T-helper 2 cell (primary cell): Measurements from ENCODE around the gene ADGRA1.

Source experiments
- DNase-seq, 5 experiments: peaks; one replicate each; pipeline versions ENCODE4 v3.0.0 to v3.0.0-alpha.2; 2012 to 2022

ADGRA1 gene

GRCh38 chr10:133076274-133077038, 11.3 kb upstream of the ADGRA1 start:
- no peak for DNase-seq

GRCh38 chr10:133079836-133080682, 7.7 kb upstream of the ADGRA1 start:
- DNase-seq, result no peak

- no peak for DNase-seq
These were observed 7.1 kb upstream of the ADGRA1 start for GRCh38 chr10:133080683-133081040.

- no peak for DNase-seq
These were observed 6.1 kb upstream of the ADGRA1 start for GRCh38 chr10:133081636-133082035.

GRCh38 chr10:133082685-133083421, 4.9 kb upstream of the ADGRA1 start:
- no peak for DNase-seq

- DNase-seq, result no peak
These were observed 4.2 kb upstream of the ADGRA1 start for GRCh38 chr10:133083422-133084100.

DNA sequence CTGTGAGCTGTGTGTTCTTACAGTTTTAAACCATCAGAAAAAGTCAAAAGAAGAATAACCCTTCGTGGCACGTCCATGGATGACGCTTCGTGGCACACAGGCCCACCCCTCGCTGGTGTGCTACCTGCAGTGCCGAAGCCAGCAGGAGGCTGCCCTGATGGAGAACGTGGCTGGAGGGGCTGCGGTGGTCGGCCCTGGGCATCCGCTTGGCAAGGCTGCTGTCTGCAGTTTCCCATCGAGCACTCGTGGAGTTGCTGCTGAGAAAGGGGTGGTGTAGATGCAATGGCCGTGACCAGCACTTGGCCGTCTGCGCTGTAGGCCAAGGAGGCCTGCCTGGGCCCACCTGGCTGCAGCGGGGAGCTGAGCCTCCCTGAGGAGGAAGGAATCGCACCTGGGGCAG, 3.2 kb upstream of the ADGRA1 start:
- no peak for DNase-seq

GRCh38 chr10:133085251-133086125, 2.2 kb upstream of the ADGRA1 start:
- DNase-seq, result no peak

DNA sequence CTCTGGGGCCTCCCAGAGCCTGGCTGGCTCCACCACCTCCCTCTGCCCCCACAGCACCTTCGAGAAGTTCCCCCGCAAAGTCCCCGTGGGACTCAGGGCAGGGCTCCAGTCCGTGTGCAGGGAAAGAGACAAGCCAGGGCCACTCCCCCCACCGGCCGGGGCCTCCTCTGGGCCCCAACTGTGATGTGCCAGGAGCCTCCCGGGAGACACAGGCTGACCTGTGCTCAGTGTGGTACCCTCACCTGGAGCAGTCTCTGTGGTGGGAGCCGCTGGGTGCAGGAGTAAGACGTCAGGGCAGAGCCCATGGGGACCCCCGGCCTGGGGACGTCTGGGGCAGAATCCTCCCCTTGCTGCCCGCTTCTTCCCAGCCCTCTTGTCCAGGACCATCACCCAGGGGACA, 1.5 kb upstream of the ADGRA1 start:
- DNase-seq, result no peak

DNA sequence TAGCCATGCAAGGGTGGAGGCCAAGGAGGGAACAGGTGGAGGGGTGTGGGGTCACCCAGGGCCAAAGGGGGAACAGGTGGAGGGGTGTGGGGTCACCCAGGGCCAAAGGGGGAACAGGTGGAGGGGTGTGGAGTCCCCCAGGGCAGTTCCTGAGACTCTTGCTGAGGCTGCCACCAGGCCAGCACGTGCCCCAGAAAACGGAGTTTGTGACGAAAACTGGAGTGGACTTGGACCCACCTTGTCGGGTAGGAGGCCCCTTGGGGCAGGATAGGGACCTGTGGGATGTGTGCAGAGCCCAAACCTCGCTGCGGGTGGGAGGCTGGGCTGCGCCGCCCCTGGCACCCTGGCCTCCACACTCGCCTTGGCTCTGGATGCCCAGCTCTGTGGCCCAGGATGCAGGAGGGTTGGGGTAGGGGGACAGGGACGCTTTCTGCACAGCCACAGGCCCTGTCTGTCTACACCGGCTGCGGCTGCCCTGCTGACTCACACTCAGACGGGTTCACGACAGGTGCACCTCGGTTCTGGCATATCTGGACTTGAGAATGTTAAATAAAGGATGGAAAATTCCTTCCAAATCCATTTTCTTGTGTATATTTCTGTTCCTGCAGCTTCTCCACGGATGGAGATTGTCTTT, 562 bp upstream of the ADGRA1 start:
- no peak for DNase-seq

DNA sequence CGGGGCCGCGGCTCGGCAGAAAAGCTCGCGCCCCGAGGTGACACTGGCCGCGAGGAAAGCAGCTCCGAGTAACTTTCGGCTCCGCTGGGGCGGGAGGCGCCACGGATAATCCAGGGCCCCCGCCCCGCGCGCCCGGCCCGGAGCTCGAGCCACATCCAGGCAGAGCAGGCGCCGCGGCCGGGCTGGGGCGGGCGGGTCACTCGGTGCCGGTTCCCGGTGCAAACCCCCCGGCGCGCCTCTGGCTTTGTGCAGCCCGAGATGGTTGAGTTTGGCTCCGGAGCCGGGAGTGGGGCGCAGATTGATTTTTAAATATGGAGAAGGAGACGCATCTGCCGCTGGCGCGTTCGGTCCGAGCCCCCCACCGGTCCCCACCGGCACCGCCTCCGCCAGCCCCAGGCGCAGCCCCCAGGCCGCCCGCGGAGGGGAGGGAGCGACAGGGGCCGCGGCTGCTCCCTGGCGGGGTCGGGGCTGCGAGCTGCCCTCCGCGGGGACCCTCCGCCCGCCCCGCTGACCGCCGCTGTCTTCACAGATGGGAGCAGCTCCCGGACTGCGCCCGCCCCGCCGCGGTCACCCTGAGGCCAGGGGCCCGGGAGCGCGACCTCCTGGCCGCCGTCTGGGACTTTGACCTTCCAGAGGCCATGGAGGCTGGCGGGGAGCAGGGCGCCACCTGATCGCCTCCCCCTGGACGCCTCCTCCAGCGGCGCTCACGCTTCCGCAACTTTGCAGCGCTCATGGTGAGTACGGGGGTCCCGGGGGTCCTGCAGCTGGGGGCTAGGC, 643 bp downstream of the ADGRA1 start:
- no peak for DNase-seq

DNA sequence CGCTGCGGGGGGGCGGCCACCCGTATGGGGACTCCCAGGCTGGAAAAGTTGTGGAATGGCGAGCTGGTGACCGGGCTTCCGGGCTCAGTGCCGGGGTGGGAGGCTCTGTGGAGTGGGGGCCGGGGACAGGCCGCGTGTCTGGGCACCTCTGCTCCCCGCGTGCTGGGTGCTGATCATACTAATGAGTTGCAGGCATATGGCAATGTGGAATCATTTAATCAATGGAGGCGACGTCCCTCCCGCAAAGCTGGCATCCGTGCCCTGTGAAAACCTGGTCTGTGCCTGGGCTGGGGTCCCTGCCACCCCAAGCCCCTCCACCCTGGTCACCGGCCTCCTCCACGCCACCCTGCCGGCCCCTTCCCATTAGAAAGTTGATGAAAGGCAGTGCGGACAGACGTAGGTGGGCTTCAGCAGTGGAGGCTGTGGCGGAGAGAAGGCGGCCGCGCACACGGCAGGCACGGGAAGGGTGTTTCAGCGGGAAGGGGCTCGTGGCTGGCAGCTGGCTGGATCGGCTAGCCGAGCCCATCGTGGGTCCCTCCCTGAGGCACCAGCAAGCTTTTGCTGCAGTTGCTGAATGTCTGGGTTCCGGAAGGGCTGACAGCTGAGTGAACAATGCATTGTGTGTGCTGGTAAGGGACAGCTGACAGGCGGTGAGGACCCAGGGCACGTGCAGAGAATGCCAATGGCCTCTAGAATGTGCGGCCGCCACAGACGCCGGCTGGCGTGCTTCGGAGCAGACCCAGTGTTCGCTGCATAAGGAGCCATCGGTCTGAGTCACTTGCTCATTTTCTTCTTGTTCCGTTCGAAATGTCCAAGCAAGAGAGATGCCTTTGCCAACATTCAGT, 1.5 kb downstream of the ADGRA1 start:
- no peak for DNase-seq

DNA sequence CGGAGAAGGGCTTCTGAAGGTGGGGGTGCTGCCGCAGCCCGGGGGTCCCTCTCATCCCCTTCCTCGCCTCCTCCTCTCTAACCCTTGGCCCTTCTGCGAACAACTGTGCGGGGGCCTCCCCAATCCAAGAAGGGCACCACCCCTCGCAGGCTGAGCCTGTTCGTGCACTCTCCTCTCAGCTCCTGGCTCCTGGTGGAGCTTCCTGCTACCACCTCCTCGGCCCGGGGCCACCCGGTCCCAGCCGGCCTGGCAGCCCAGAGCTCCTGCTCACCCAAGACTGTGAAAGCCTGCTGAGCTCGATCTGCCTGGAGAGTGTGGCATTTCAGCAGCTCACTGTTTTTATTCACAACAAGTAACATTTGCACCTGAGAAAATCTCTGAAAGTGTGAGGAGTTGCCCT, 2.4 kb downstream of the ADGRA1 start:
- no peak for DNase-seq

- no peak for DNase-seq
These were observed 2.9 kb downstream of the ADGRA1 start for GRCh38 chr10:133090654-133091053.

GRCh38 chr10:133091316-133091715, 3.6 kb downstream of the ADGRA1 start:
- no peak for DNase-seq

- DNase-seq, result no peak
These were observed 5.6 kb downstream of the ADGRA1 start for GRCh38 chr10:133093291-133093690.

- no peak for DNase-seq
These were observed 6.6 kb downstream of the ADGRA1 start for GRCh38 chr10:133094286-133094685.

GRCh38 chr10:133094866-133095265, 7.1 kb downstream of the ADGRA1 start:
- DNase-seq, result no peak

DNA sequence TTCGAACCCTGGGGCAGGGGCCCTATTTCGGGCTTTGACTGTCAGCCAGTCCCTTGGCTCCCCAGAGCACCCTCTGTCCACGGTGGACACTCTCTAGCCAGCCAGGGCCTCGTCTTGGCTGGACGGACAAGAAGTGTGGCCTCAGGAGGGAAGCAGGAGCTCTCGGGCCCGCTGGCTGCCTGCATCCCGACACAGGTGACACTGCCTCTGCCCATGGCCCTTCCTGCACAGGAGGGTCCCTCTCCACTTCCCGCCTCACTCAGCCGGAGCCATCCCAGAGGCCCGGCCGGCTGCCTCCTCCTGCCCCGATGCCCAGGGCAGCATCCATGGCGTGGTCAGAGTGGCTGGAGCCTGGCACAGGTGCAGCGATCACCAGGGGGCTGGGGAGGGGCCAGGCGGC, 7.9 kb downstream of the ADGRA1 start:
- DNase-seq, result no peak
